H1 (cell line): Measurements from ENCODE around the gene CSRNP3. TPM values are rescaled to one million over a fixed set of nuclear protein-coding genes. Genes with fewer than 3 reads are reported as not detected.

ENCODE experiments used
- CBX8 ChIP-seq: fragments of 300-800, 300-1000 bp; sonication (generic); IDR thresholded peaks from 2 replicates; pipeline ENCODE4 v1.7.1; 2016; ENCODE audit warnings: low read depth, low read length, borderline replicate concordance
- PHF8 ChIP-seq: fragments of 200-600 bp; sonication (generic); conservative IDR thresholded peaks from 2 replicates; pipeline ENCODE4 v1.7.1; 2012; ENCODE audit warnings: low read depth, mild to moderate bottlenecking, inconsistent platforms, low read length, moderate library complexity
- POLR2AphosphoS5 ChIP-seq: IDR thresholded peaks from 2 replicates; pipeline ENCODE4 v1.6.1; 2011; ENCODE audit warnings: low read depth, low read length
- RAD21 ChIP-seq, 2 experiments: IDR thresholded peaks in 1 of 2; conservative IDR thresholded peaks in 1 of 2; 2 replicates each; pipeline ENCODE4 v1.6.1; 2011; ENCODE audit warnings: low read depth in 2 of 2, low read length in 2 of 2, improper control_type of control experiment in 1 of 2, inconsistent platforms in 1 of 2, mild to moderate bottlenecking in 1 of 2, moderate library complexity in 1 of 2
- SAP30 ChIP-seq: fragments of 300-600 bp; sonication (generic); IDR thresholded peaks from 2 replicates; pipeline ENCODE4 v1.7.1; 2012; ENCODE audit warnings: low read length, moderate library complexity, mild to moderate bottlenecking, inconsistent platforms; ENCODE audit not compliant: insufficient read depth, insufficient replicate concordance
- TBP ChIP-seq: IDR thresholded peaks from 2 replicates; pipeline ENCODE4 v1.6.1; 2011; ENCODE audit warnings: low read depth, low read length, improper control_type of control experiment
- polyA plus RNA-seq, 7 experiments: library from polyadenylated mRNA; depleted of rRNA in 3 of 7; stranded (reverse) in 5 of 7; unstranded in 2 of 7; fragments of >200 nt in 5 of 7; fragments of 200-250 nt in 2 of 7; gene quantifications; 1 replicate in 5 of 7; 2 replicates in 1 of 7; 4 replicates in 1 of 7; pipeline versions ENCODE4 v1.2.1 to v1.2.3, GENCODE V29; 2011 to 2013; ENCODE audit warnings: missing spikeins in 2 of 7, mixed read lengths in 2 of 7
- total RNA-seq: library from RNA; stranded (reverse); fragmentation: NEBNext Ultra II Directional; extraction: Animal tissue kit (Norgen Biotek cat#: 25700); gene quantifications from 2 replicates; pipeline ENCODE4 v1.2.1, GENCODE V29; 2021
- TF ChIP-seq, protein P1 (sequence below): IDR thresholded peaks from 2 replicates; pipeline ENCODE4 v1.6.1; 2012; ENCODE audit warnings: inconsistent platforms

Gene CSRNP3
- total and polyA plus RNA-seq, 2 of the 8 experiments (the other 6 are each of a cell fraction or from before 2014, with no cell fraction given), result 1.3 to 6.5 TPM

DNA sequence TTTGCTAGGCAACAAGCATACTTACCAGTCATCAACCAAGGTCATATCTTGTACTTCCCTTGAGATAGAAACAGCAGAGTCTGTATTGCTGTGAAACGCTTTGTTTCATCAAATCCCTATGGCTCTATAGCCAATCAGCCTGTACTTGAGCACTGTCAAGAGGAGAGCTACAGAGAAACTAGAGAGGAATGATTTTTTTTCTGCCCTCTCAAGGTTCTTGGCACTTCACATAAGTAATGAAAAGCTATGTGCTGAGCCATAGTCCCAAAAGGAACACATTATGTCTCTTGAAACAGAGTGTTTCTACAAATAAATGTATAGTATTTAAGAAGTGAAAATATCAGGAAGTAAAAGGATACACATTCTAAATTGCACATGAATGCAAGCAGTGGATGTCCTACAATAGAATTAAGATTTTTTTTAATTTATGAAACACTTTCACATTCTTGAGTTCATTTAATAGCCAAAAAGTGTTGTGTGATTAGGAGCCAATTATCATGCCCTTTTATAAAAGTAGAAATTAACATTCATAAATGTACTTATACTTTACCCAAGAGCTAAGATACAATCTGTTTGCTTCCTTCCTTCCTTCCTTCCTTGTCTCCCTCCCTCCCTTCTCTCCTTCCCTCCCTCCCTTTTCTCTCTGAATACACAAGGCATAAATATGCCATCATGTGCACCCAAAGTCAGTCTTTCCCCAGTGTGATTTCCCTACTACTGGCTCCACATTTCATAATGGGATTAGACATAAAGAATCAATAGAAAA, 131.8 kb downstream of the CSRNP3 start (continued):
- TF ChIP-seq PHF8, result no peak
- TF ChIP-seq CBX8, result no peak
- TF ChIP-seq SAP30, result no peak
- no peak for TF ChIP-seq RAD21 (IDR thresholded peaks at IDR 0.05 in 1 of 2, conservative IDR thresholded peaks at IDR 0.05 in 1 of 2; ENCODE audit: low read depth in 2 of 2, low read length in 2 of 2)
- TF ChIP-seq, protein P1, sequence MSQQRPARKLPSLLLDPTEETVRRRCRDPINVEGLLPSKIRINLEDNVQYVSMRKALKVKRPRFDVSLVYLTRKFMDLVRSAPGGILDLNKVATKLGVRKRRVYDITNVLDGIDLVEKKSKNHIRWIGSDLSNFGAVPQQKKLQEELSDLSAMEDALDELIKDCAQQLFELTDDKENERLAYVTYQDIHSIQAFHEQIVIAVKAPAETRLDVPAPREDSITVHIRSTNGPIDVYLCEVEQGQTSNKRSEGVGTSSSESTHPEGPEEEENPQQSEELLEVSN, result no peak
- TF ChIP-seq TBP, result no peak
- TF ChIP-seq POLR2AphosphoS5, result no peak
